Measurements from ENCODE around the gene KCND2. TPM values are rescaled to one million over a fixed set of nuclear protein-coding genes. Genes with fewer than 3 reads are reported as not detected.

Gene KCND2
- total RNA-seq, 1 experiment from 2014 or later, result not detected

DNA sequence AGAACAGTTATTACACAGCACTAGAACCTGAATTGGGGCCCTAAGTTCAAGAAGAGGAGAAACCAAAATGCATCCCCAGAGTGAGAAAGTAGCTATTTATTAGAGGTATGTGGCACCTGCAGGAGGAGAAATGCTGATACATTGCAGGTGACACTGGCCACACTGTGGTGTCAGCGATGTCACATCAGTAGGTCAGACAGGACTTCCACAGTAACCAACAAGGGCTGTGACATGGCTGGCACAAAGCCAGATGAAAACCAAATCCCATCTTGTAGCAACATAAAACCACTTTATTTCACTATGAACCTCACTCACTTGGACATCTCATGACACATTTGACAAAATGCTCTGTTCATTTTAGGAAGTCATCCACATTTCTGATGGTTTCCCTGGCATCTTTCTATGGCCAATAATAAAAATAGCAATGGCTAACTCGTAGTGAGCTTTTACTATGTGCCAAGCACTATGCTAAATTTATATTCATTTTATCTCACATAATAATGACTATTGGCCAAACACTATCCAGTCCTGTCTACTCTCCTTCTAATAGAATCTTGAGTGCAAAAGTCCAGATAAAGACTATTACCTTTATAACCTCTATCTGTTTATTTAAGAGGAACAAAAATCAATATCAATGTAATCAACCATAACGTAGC is 430.7 kb downstream of the KCND2 start:
- Histone ChIP-seq H3K4me1 (replicated peaks) (no peaks in the 10 kb centered on the region), H3K36me3 (no peaks in the 10 kb centered on the region), H3K4me3 (no peak overlapping the region), H3K27me3 (replicated peaks) (peaks cover 2% of the 10 kb centered on the region), H3K9me3 (replicated peaks) (no peaks in the 10 kb centered on the region), H3K27ac (no peak overlapping the region)
- no peak for DNase-seq (ENCODE audit: low read depth in 1 of 2, low spot score in 2 of 2)

DNA sequence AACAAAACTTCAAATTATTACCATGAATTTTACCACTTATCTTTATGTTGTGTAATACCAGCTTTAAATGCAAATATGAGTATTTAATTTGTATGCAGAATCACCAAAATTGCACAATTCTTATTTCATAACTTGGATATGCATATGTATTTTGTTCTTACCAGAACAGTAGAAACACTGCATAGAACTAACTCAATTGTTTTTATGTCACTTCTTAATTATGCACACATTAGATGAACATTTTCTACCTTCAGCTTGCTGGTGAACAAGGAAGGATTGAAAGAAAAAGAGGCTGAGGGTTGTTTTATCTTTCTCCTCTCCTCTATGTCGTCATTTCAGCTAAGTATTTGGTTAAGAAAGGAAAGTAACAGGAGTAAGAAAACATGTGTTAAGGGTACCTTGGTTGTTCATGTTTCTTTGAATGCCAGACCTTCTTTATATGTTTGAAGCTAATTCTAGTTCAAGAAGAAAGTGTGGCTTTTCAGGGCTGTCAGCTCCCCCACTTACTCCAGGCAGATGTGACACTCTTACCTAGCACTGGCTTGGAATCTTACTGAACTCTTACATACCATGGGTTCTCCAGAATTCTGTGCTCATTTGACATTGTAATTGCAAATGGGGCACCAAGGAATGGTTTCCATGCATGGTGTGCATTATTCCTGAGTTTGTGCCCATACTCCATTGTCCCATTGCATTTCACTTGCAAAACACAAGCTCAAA is 436.4 kb downstream of the KCND2 start:
- no peak overlapping the region for H3K4me3 ChIP-seq
- H3K27ac ChIP-seq, result no peak overlapping the region
- DNase-seq (ENCODE audit: low read depth in 1 of 2, low spot score in 2 of 2), result no peak

DNA sequence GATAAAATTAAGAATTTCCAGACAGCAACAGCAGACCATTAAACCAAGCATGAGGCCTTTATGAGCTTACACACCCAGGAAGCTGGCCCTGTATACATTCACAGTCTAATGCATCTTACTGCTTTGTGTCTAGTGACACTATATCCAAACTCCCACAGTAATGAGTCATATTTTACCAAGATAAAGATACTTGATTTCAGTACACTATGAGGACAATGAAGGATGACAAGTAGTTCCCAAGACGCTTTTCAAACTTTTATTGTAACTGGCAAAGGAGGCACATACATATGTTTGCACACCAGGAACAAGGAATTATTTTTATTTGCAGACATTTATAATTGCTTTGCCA is 437.0 kb downstream of the KCND2 start:
- no peak overlapping the region for H3K27ac ChIP-seq
- H3K4me3 ChIP-seq, result no peak overlapping the region
- DNase-seq (ENCODE audit: low read depth in 1 of 2, low spot score in 2 of 2), result no peak
- no peaks in the 10 kb centered on the region for H3K4me1 ChIP-seq (replicated peaks)
- no peaks in the 10 kb centered on the region for H3K36me3 ChIP-seq
- H3K9me3 ChIP-seq (replicated peaks), result no peaks in the 10 kb centered on the region
- H3K27me3 ChIP-seq (replicated peaks), result peaks cover 3% of the 10 kb centered on the region; the same call in 1 of the 2 replicates

More for the DNA sequence above, 436.4 kb downstream of the KCND2 start:
- no peaks in the 10 kb centered on the region for H3K9me3 ChIP-seq (replicated peaks)
- no peaks in the 10 kb centered on the region for H3K4me1 ChIP-seq (replicated peaks)
- H3K36me3 ChIP-seq, result no peaks in the 10 kb centered on the region
- H3K27me3 ChIP-seq (replicated peaks), result peaks cover 3% of the 10 kb centered on the region; the same call in 1 of the 2 replicates

DNA sequence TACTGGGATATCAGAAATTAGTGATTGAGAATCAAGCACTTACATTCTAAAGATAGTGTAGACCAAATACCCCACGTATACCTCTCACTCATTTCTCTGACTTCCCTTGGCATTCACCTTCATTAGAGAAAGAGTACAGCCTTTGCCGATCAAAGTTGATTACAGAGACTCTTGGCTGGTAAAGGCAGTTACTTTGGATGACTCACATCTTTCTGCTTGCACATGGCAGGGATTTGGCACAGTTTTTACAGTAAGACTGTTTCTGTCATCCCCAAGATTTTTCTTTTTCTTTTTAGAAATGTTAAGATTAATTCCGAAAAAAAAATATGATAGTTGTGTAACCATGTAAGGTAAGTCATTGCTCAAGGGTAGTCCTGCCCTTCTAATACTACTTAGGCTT is 442.0 kb downstream of the KCND2 start:
- DNase-seq (ENCODE audit: low read depth in 1 of 2, low spot score in 2 of 2), result no peak
- Histone ChIP-seq H3K27me3 (replicated peaks) (peaks cover 7% of the 10 kb centered on the region; the same call in 1 of the 2 replicates), H3K9me3 (replicated peaks) (no peaks in the 10 kb centered on the region), H3K36me3 (no peaks in the 10 kb centered on the region), H3K4me1 (replicated peaks) (no peaks in the 10 kb centered on the region), H3K27ac (no peak overlapping the region), H3K4me3 (no peak overlapping the region)

DNA sequence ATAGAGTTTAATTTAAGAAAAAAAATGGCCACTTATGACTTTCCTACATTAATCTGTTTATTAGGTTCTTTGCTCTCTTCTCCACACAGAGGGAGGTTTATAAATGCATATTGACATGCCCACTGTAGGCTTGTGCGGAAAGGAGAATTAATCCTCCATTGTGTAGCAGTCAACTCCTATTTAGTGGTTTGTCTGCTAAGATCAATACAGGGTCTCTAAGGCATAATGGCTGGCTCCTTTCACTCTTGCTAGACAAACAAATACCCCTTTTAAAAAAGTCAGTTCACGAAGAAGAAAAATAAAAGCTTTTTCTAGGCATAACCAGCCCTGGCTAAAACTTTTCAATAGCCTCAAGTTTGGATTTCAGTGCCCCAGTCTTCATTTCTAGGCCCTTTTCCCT is 443.3 kb downstream of the KCND2 start:
- Histone ChIP-seq H3K27me3 (replicated peaks) (peaks cover 4% of the 10 kb centered on the region; the same call in 1 of the 2 replicates), H3K9me3 (replicated peaks) (no peaks in the 10 kb centered on the region), H3K27ac (no peak overlapping the region), H3K4me1 (replicated peaks) (no peaks in the 10 kb centered on the region), H3K36me3 (no peaks in the 10 kb centered on the region), H3K4me3 (no peak overlapping the region)
- no peak for DNase-seq (ENCODE audit: low read depth in 1 of 2, low spot score in 2 of 2)

DNA sequence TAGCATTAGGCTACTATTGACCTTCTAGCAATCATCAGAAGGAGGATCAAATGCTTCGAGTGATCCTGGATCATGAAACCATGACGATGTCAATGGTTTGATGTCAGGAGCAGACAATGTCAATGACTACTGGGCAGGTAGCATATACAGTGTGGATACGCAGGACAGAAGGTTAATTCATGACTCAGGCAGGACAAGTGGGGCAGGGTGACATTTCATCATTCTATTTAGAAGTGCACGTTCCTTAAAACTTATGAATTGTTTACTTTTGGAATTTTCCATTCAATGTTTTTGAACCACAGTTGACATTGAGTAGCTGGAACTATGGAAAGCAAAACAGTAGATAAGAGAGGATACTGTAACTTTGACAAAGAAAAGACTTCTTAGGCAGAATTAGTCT is 444.2 kb downstream of the KCND2 start:
- H3K27ac ChIP-seq, result no peak overlapping the region
- DNase-seq (ENCODE audit: low read depth in 1 of 2, low spot score in 2 of 2), result no peak
- no peaks in the 10 kb centered on the region for H3K36me3 ChIP-seq
- H3K9me3 ChIP-seq (replicated peaks), result no peaks in the 10 kb centered on the region
- peaks cover 4% of the 10 kb centered on the region; the same call in 1 of the 2 replicates for H3K27me3 ChIP-seq (replicated peaks)
- no peaks in the 10 kb centered on the region for H3K4me1 ChIP-seq (replicated peaks)
- H3K4me3 ChIP-seq, result no peak overlapping the region

DNA sequence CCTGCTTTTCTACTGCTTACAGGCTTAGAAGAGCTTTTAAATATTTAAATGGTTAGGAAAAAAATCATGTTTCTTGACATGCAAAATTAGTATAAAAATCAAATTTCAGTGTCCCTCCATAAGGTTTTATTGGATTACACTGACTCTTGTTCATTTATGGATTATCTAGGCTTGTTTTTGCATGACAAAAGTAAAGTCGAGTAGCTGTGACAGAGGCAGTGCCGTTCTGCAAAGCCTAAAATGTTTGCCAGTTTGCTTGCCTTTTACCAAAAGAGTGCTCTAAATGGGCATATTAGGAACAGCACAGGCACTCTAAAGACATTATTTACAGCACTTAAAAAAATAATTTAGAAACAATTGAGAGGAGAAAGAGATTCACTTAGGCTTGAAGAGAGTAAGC is 445.4 kb downstream of the KCND2 start:
- no peaks in the 10 kb centered on the region for H3K4me1 ChIP-seq (replicated peaks)
- peaks cover 4% of the 10 kb centered on the region; the same call in 1 of the 2 replicates for H3K27me3 ChIP-seq (replicated peaks)
- no peaks in the 10 kb centered on the region for H3K36me3 ChIP-seq
- H3K27ac ChIP-seq, result no peak overlapping the region
- H3K4me3 ChIP-seq, result no peak overlapping the region
- no peak for DNase-seq (ENCODE audit: low read depth in 1 of 2, low spot score in 2 of 2)
- no peaks in the 10 kb centered on the region for H3K9me3 ChIP-seq (replicated peaks)

DNA sequence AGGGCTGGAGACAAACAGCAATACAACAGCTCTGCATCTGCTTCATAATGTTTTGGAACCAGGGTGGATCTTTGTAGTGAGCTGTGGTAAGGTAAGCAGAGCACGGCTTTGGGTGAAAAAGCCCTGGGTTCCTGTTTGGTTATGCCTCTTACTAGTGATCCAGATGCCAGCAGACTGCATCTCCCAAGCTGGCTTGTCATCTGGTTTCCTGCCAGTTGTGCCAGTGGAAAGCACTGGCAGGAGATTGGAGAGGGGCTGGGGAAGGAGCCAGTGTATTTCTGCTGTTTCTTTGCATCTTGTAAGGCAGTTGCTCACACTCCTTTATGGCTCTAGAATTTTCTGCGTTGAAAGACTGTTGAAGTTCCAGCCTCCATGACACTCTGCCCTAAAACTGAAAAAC is 447.3 kb downstream of the KCND2 start:
- H3K9me3 ChIP-seq (replicated peaks), result no peaks in the 10 kb centered on the region
- no peaks in the 10 kb centered on the region for H3K36me3 ChIP-seq
- no peak for DNase-seq (ENCODE audit: low read depth in 1 of 2, low spot score in 2 of 2)
- no peak overlapping the region for H3K4me3 ChIP-seq
- H3K4me1 ChIP-seq (replicated peaks), result no peaks in the 10 kb centered on the region
- H3K27ac ChIP-seq, result no peak overlapping the region
- peaks cover 13% of the 10 kb centered on the region for H3K27me3 ChIP-seq (replicated peaks)

DNA sequence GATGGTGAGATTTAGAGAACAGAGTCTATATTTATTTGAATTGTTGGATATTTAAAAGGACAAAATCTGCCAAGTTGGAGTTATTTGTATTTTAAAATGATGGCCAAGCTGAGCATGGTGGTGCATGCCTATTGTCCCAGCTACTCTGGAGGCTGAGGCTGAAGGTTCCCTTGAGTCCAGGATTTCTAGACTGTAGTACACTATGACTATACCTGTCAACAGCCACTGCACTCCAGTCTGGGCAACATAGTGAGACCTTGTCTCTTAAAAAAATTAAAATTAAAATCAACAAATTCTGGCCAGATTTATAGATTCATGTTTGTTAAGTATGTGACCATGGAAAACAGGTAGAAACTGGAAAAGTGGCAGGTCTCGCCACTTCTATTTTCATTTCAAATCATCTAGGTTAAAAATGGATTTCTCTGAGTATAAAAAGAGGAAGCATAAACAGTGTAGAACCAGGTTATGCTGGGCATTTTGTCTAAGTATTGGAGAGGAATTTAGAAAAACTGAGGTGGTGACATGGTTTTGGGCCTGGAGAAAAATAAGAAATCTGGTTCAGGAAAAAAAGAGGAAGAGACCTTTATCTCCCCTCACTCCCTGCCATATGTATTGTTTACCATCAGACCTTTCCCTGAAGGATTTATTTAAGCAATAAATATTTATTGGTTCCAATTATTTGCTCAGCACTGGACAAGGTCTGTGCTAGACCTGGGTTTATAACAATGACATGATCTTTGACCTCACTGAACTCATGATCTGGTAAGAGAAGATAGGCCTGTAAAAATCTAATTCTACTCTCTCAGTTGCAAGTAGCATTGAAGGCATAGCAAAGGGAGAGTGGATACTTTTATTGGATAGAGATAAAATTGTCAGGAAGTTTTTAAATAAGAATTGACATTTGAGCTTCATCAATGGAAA is 450.8 kb downstream of the KCND2 start:
- no peak for DNase-seq (ENCODE audit: low read depth in 1 of 2, low spot score in 2 of 2)
- Histone ChIP-seq H3K36me3 (no peaks in the 10 kb centered on the region), H3K9me3 (replicated peaks) (no peaks in the 10 kb centered on the region), H3K4me3 (no peak overlapping the region), H3K27me3 (replicated peaks) (peaks cover 21% of the 10 kb centered on the region), H3K4me1 (replicated peaks) (no peaks in the 10 kb centered on the region), H3K27ac (no peak overlapping the region)

DNA sequence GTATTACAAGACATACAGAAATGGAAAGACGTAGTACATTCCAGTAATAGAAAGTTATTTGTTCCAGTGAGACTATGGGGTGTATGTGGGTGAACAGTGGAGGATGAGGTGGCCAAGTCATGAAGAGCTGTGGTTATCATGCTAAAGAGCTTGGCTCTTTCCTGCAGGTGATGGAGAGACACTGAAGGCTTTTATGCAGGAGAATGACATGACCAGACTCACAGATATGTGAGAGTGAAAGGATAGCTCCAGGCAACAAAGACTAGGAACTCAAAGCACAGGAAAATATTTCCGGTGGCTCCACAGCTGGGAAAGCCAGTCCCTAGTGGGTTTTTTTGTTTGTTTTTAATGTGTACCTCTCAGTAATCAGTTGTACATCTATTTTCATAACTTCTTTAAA is 451.5 kb downstream of the KCND2 start:
- no peak for DNase-seq (ENCODE audit: low read depth in 1 of 2, low spot score in 2 of 2)
- Histone ChIP-seq H3K36me3 (no peaks in the 10 kb centered on the region), H3K4me3 (no peak overlapping the region)

DNA sequence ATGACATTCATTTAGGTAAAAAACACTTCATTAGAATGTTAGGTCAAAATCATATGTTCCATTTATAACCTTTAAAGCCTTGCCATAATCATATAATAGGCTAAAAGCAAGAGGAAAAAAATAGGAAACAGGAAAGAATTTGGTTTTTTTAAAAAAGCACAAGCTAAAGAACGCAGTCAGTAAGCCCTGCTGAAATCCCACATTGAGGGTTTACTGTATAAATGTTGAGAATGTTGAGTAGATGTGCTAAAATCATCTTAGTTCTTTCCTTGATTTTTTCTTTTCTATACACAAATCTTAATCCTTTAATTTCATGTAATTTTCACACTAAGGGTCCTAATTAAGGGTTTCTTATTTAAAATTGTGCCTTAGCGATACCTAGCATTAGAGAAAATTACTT is 452.0 kb downstream of the KCND2 start:
- no peak for DNase-seq (ENCODE audit: low read depth in 1 of 2, low spot score in 2 of 2)
- H3K27me3 ChIP-seq (replicated peaks), result peaks cover 21% of the 10 kb centered on the region
- H3K27ac ChIP-seq, result no peak overlapping the region
- no peaks in the 10 kb centered on the region for H3K9me3 ChIP-seq (replicated peaks)
- H3K36me3 ChIP-seq, result no peaks in the 10 kb centered on the region
- H3K4me3 ChIP-seq, result no peak overlapping the region
- no peaks in the 10 kb centered on the region for H3K4me1 ChIP-seq (replicated peaks)

More for the DNA sequence above, 451.5 kb downstream of the KCND2 start:
- H3K9me3 ChIP-seq (replicated peaks), result no peaks in the 10 kb centered on the region
- peaks cover 21% of the 10 kb centered on the region for H3K27me3 ChIP-seq (replicated peaks)
- H3K4me1 ChIP-seq (replicated peaks), result no peaks in the 10 kb centered on the region
- no peak overlapping the region for H3K27ac ChIP-seq

DNA sequence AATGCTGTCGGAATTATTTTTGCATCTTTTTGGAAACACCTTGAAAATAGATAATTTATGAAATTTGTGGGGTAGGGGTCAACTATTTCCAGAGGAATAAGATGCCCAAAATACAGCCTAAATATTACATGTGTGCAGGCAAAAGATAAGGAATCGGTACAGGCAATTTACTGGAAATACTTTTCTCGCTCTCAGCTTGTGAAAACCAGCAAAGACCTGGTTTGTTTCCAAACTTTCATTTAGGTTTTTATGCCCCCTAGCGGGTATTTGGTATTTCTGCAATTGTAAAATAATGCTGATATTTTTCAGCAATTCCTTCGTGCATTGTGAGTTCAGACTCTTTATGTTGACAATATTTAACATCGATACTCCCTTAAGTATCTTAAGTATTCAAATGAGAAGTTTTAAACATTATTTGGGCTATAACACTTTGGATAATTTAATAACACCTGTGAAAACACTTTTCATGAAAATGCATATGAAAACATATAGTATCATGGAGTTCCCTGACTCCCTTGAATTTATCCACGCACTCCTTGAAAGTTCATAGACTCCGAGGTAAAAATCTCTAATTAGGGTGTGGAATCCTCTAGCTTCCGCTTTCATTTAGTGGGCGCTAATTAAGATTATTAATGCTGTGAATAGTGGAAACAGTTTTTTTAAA is 452.5 kb downstream of the KCND2 start:
- DNase-seq (ENCODE audit: low read depth in 1 of 2, low spot score in 2 of 2), result peak in 1 of 2 experiments; percentile 6
- Histone ChIP-seq H3K36me3 (no peaks in the 10 kb centered on the region), H3K4me3 (no peak overlapping the region), H3K27me3 (replicated peaks) (peaks cover 25% of the 10 kb centered on the region), H3K4me1 (replicated peaks) (no peaks in the 10 kb centered on the region), H3K27ac (no peak overlapping the region), H3K9me3 (replicated peaks) (no peaks in the 10 kb centered on the region)

DNA sequence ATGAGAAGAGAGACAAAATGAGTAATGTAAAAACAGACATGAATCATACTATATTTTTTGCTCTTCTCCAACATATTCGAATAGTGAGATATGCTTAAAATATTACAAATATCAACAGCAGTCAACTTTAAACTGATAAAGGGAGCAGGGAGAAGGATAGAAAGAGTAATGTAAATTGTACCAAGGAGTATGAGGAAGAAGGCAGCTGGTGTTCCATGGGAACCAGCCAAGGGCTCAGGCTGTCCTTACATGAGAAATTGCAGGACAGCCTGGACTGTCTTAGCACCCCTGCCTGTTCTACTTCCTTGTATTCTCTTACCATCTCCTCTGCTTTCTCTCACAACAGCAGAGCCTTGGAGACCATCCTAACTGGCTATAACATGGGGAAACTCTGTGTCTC is 456.3 kb downstream of the KCND2 start:
- H3K9me3 ChIP-seq (replicated peaks), result no peaks in the 10 kb centered on the region
- no peak for DNase-seq (ENCODE audit: low read depth in 1 of 2, low spot score in 2 of 2)
- no peaks in the 10 kb centered on the region for H3K36me3 ChIP-seq
- H3K27me3 ChIP-seq (replicated peaks), result peaks cover 25% of the 10 kb centered on the region
- no peaks in the 10 kb centered on the region for H3K4me1 ChIP-seq (replicated peaks)
- H3K27ac ChIP-seq, result no peak overlapping the region
- no peak overlapping the region for H3K4me3 ChIP-seq
